ENCODE measurements around the gene CHSY3. TPM values are rescaled to one million over a fixed set of nuclear protein-coding genes. Genes with fewer than 3 reads are reported as not detected.

The CHSY3 gene
- total RNA-seq, result 1 to 10 TPM in 6 of 8 experiments, under 1 TPM in 2; 0.42 to 6.8 (median 1.8) TPM

DNA sequence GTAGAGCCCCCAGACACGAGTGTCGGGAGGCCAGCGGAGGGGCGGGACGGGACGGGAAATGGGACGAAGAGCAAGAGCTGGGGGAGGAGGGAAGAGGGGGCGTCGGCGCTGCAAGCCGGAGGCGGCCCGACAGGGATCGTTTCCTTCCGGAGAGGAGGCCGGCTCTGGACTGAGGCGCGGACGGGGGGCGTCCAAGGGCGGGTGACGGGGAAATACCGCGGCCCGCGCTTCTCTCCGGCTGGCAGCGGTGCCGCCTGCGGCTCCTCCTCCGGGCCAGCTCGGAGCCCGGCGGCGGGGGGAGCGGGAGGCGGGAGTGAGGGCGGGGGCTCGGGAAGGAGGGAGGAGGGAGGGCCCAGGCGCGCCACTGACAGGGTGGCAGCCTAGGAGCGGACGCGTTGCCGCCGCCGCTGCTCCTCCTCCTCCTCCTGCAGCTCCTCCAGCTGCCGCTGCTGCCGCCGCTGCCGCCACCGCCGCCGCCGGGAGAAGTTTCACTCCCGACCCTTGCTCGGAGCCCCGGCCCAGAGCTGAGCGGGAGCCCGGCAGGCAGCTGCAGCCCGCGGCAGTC lies at the start of gene CHSY3:
TSS of gene CHSY3 (plus strand) at position 364 of the 565 bp plus-strand sequence.
- in situ Hi-C loops (cut with MboI; ENCODE audit: low pct_unique_long_range_greater_than_20kb in 2 of 9, low sequenced_read_pairs in 9 of 9, unreplicated experiment in 9 of 9), result loop anchor here in 3 of 9 experiments (25.0 kb wide), 2 partner anchors 233 to 1208 kb away; no protein-coding TSS in a partner anchor
- 0% methylated on average over 9 of the region's 62 CpGs; no CpG with 5 or more reads in 9 of the 10 experiments for WGBS, 10 experiments
- peaks cover 0 to 8% of the 10 kb centered on the region in 2 donors for H3K4me1 ChIP-seq (replicated peaks in 1 of 2)
- peak; percentile 75 to 87 (median 85) for ATAC-seq (replicated peaks in 6 of 8)
- no peak within 1 kb of the TSS for H3K27ac ChIP-seq
- peak within 1 kb of the TSS; percentile 60 to 91 (median 71) for H3K4me3 ChIP-seq

DNA sequence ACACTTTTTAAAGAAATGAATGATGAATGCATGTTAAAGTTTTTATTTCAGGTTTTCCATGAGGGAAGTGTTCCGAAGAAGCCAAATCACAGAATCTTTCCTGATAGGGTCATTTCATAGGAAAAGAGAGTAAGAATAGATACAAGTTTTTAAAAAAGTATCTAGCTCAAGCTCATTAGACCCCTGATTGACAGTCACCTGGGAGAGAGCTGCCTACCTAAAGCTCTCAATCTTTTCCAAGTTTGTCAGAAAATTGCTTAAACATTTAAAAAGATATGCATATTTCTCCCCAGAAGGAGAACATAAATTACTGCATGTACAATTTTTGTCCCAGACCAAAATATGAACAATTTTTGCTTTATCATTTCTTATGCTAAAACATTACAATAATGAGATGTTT lies 47.9 kb upstream of the CHSY3 start:
- WGBS, 10 experiments, result 40 to 100% (median 100%) methylated on average over 1 of the region's 1 CpG; no CpG with 5 or more reads in 2 of the 10 experiments
- H3K27ac ChIP-seq, result no peak overlapping the region
- no peak for ATAC-seq (replicated peaks in 6 of 8)
- in situ Hi-C loops (cut with MboI; ENCODE audit: low pct_unique_long_range_greater_than_20kb in 2 of 9, low sequenced_read_pairs in 9 of 9, unreplicated experiment in 9 of 9), result loop anchor here in 1 of 9 experiments (10.0 kb wide), 1 partner anchor 82 kb away; no protein-coding TSS in a partner anchor
- no peaks in the 10 kb centered on the region for H3K4me1 ChIP-seq (replicated peaks in 1 of 2)
- no peak overlapping the region for H3K4me3 ChIP-seq

DNA sequence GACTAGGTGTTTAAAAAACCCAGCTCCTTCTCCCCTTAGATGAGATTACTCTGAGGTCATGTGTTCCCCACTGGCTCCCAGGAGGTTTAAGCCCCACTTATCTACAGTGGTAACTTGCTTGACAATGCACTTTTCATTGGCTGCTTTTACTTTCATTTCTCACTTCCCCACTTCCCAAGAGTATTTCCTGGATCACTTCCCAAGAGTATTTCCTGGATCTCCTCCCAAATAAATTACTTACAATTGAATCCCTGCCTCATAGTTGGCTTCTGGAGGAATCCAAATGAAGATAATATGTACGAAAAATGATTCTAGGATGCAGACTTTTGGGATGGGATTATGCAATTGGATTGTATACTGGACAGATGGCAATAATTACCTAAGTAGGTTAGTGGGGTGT lies 47.1 kb upstream of the CHSY3 start:
- Histone ChIP-seq H3K4me1 (replicated peaks in 1 of 2) (no peaks in the 10 kb centered on the region), H3K27ac (no peak overlapping the region), H3K4me3 (no peak overlapping the region)
- in situ Hi-C loops (cut with MboI; ENCODE audit: low pct_unique_long_range_greater_than_20kb in 2 of 9, low sequenced_read_pairs in 9 of 9, unreplicated experiment in 9 of 9), result loop anchor here in 1 of 9 experiments (10.0 kb wide), 1 partner anchor 82 kb away; no protein-coding TSS in a partner anchor
- peak in 1 of 8 experiments; percentile 17 for ATAC-seq (replicated peaks in 6 of 8)
- WGBS, 10 experiments, result 0 to 100% (median 85%) methylated on average over 1 of the region's 1 CpG; no CpG with 5 or more reads in 6 of the 10 experiments

DNA sequence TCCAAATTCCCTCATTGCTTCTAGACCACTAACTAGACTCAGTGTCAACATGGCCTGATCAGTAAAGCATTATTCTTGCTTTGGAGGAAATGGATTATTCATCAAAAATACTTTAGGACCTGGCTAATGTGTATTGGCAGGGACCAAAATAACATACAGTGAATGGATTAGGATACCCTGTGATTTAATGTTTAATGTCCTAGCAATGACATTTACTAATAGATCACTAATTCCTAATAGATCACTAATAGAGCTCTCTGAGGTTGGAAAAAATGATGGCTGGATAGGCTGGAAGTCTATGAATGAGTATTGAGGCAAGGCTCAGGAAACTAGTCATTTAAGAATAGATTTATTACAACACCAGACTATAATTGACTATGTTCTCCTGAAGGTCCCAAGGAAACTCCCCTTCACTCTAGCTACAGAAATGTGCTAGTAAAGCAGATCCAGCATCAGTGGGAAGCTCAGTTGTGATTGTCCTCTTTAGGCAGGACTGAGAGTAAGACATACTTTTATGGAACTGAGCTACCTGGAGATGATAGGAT lies 46.1 kb upstream of the CHSY3 start:
- Histone ChIP-seq H3K27ac (no peak overlapping the region), H3K4me1 (replicated peaks in 1 of 2) (no peaks in the 10 kb centered on the region), H3K4me3 (no peak overlapping the region)
- in situ Hi-C loops (cut with MboI; ENCODE audit: low pct_unique_long_range_greater_than_20kb in 2 of 9, low sequenced_read_pairs in 9 of 9, unreplicated experiment in 9 of 9), result loop anchor here in 1 of 9 experiments (10.0 kb wide), 1 partner anchor 83 kb away; no protein-coding TSS in a partner anchor
- no peak for ATAC-seq (replicated peaks in 6 of 8)

DNA sequence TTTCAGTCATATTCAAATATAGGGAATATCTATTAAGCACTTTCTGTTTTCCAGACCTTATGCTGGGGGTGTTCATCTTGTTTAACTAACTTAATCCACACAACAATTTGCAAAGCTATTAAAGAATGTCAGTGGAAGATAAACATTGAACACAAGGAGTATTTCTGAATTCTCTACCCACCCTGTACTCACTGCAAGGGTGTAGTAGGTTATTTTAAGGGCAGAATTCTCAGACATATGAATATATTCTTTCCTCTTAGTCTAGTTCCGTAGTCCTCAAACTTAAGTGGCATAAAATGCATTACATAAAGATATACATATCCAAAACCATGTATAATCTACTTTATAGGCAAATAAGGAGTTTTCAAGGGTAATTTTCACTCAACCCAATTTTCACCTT lies 19.9 kb upstream of the CHSY3 start:
- H3K27ac ChIP-seq, result no peak overlapping the region
- in situ Hi-C loops (cut with MboI; ENCODE audit: low pct_unique_long_range_greater_than_20kb in 2 of 9, low sequenced_read_pairs in 9 of 9, unreplicated experiment in 9 of 9), result loop anchor here in 1 of 9 experiments (25.0 kb wide), 1 partner anchor 1228 kb away; no protein-coding TSS in a partner anchor
- WGBS, 10 experiments, result 0 to 100% (median 59%) methylated on average over 1 of the region's 1 CpG; no CpG with 5 or more reads in 2 of the 10 experiments
- no peaks in the 10 kb centered on the region for H3K4me1 ChIP-seq (replicated peaks in 1 of 2)
- H3K4me3 ChIP-seq, result no peak overlapping the region
- peak in 3 of 8 experiments; percentile 37 to 97 (median 81) for ATAC-seq (replicated peaks in 6 of 8)

GRCh38 chr5:129899454-129899853 lies 4.8 kb upstream of the CHSY3 start:
- no peaks in the 10 kb centered on the region for H3K4me1 ChIP-seq (replicated peaks in 1 of 2)
- no peak overlapping the region for H3K27ac ChIP-seq
- no peak overlapping the region for H3K4me3 ChIP-seq
- in situ Hi-C loops (cut with MboI; ENCODE audit: low pct_unique_long_range_greater_than_20kb in 2 of 9, low sequenced_read_pairs in 9 of 9, unreplicated experiment in 9 of 9), result loop anchor here in 1 of 9 experiments (25.0 kb wide), 1 partner anchor 1213 kb away; no protein-coding TSS in a partner anchor
- no peak for ATAC-seq (replicated peaks in 6 of 8)

- WGBS, 10 experiments, result 51 to 97% (median 86%) methylated on average over 3 to 6 of the region's 6 CpGs; no CpG with 5 or more reads in 3 of the 10 experiments
- Histone ChIP-seq H3K4me1 (replicated peaks in 1 of 2) (peaks cover 0 to 8% of the 10 kb centered on the region in 2 donors), H3K4me3 (no peak overlapping the region), H3K27ac (no peak overlapping the region)
- in situ Hi-C loops (cut with MboI; ENCODE audit: low pct_unique_long_range_greater_than_20kb in 2 of 9, low sequenced_read_pairs in 9 of 9, unreplicated experiment in 9 of 9), result loop anchor here in 3 of 9 experiments (25.0 kb wide), 2 partner anchors 234 to 1209 kb away; no protein-coding TSS in a partner anchor
- ATAC-seq (replicated peaks in 6 of 8), result no peak
These were observed 1.4 kb upstream of the CHSY3 start for GRCh38 chr5:129902816-129903215.

DNA sequence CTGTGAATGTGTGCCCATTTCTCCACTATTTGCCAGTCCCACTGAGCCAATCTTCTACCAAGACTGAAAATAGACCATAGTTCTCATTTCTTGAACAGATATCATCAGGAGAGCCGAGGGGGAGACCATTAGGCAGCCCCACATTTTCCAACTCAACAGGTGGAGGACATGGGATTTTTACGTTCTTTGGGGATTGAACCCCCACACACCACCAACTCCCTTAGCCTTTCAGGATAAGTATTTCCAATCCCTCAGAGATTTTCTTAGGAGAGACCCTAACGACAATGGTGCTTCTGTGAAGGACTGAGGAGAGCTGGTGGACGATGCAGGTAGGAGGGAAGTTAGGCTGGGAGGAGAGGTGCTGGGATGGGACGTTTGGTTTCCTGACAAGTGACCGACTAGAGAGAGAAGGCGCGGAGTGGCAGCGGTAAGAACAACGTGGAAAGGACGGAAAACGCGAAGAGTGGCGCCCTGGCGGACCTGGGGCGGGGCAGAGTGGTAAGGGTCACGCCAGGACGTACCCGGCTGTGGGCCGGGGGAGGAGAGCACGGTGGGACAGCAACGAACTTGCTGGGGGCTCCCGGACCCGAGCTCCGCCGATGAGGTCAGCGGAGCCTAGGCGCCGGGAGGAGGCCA lies 681 bp upstream of the CHSY3 start:
- Histone ChIP-seq H3K4me1 (replicated peaks in 1 of 2) (peaks cover 0 to 8% of the 10 kb centered on the region in 2 donors), H3K27ac (no peak overlapping the region), H3K4me3 (peak overlapping the region; percentile 60 to 91 (median 71))
- in situ Hi-C loops (cut with MboI; ENCODE audit: low pct_unique_long_range_greater_than_20kb in 2 of 9, low sequenced_read_pairs in 9 of 9, unreplicated experiment in 9 of 9), result loop anchor here in 3 of 9 experiments (25.0 kb wide), 2 partner anchors 234 to 1209 kb away; no protein-coding TSS in a partner anchor
- ATAC-seq (replicated peaks in 6 of 8), result no peak
- WGBS, 10 experiments, result 30 to 100% (median 55%) methylated on average over 1 to 8 of the region's 29 CpGs; no CpG with 5 or more reads in 3 of the 10 experiments

GRCh38 chr5:129904667-129905472 lies 605 bp downstream of the CHSY3 start:
- peaks cover 0 to 8% of the 10 kb centered on the region in 2 donors for H3K4me1 ChIP-seq (replicated peaks in 1 of 2)
- in situ Hi-C loops (cut with MboI; ENCODE audit: low pct_unique_long_range_greater_than_20kb in 2 of 9, low sequenced_read_pairs in 9 of 9, unreplicated experiment in 9 of 9), result loop anchor here in 3 of 9 experiments (25.0 kb wide), 2 partner anchors 232 to 1207 kb away; no protein-coding TSS in a partner anchor
- WGBS, 10 experiments, result 0 to 10% (median 0%) methylated on average over 2 to 4 of the region's 105 CpGs; no CpG with 5 or more reads in 6 of the 10 experiments
- H3K4me3 ChIP-seq, result peak overlapping the region; percentile 60 to 91 (median 71)
- no peak overlapping the region for H3K27ac ChIP-seq
- ATAC-seq (replicated peaks in 6 of 8), result peak; percentile 28 to 67 (median 62)

DNA sequence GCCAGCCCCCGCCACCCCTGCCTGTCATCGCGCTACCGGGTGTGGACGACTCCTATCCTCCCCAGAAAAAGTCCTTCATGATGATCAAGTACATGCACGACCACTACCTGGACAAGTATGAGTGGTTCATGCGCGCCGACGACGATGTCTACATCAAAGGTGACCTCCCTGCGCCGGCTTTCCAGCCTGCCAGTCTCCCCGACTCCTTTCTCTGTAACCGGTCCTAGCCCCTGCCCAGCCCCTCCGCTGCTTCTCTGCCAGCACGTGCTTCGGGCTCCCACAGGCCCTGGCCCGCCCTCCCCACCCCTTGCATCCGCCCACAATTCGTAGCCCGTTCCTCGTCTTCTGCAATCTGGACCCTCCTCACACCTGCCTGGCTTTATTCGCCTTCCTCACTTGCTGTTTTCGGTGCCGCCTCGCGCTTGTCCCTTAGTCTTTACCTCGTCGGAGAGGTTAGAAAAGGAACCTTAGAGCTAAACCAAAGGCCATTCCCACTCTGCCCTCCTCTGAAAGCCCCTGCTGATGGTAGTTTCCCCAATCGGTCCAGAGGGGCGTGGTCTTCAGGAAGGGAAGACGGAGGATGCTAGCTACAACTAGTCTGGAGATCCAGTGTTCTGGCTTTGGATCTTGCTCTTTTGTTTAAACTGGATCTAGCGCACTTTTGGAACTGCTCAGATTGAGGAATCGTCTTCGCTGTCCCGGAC lies 1.4 kb downstream of the CHSY3 start:
- ATAC-seq (replicated peaks in 6 of 8), result peak in 4 of 8 experiments; percentile 1 to 17 (median 8)
- in situ Hi-C loops (cut with MboI; ENCODE audit: low pct_unique_long_range_greater_than_20kb in 2 of 9, low sequenced_read_pairs in 9 of 9, unreplicated experiment in 9 of 9), result loop anchor here in 3 of 9 experiments (25.0 kb wide), 2 partner anchors 232 to 1207 kb away; no protein-coding TSS in a partner anchor
- WGBS, 10 experiments, result 0 to 20% (median 0%) methylated on average over 1 to 10 of the region's 37 CpGs; no CpG with 5 or more reads in 4 of the 10 experiments

GRCh38 chr5:129906177-129906887 lies 2.1 kb downstream of the CHSY3 start:
- ATAC-seq (replicated peaks in 6 of 8), result peak in 3 of 8 experiments; percentile 1 to 11 (median 5)
- in situ Hi-C loops (cut with MboI; ENCODE audit: low pct_unique_long_range_greater_than_20kb in 2 of 9, low sequenced_read_pairs in 9 of 9, unreplicated experiment in 9 of 9), result loop anchor here in 3 of 9 experiments (25.0 kb wide), 2 partner anchors 231 to 1206 kb away; no protein-coding TSS in a partner anchor

More for the DNA sequence above, 1.4 kb downstream of the CHSY3 start:
- peak overlapping the region; percentile 60 to 91 (median 71) for H3K4me3 ChIP-seq
- H3K27ac ChIP-seq, result no peak overlapping the region
- peaks cover 0 to 8% of the 10 kb centered on the region in 2 donors for H3K4me1 ChIP-seq (replicated peaks in 1 of 2)

More at GRCh38 chr5:129906177-129906887, 2.1 kb downstream of the CHSY3 start:
- Histone ChIP-seq H3K4me3 (peak overlapping the region; percentile 60 to 91 (median 71)), H3K4me1 (replicated peaks in 1 of 2) (peaks cover 0 to 8% of the 10 kb centered on the region in 2 donors), H3K27ac (no peak overlapping the region)
- 0 to 13% (median 3%) methylated on average over 1 to 16 of the region's 20 CpGs for WGBS, 10 experiments

Measured in motor neuron (in vitro differentiated cells).